ENCODE data around the gene TAX1BP1.
A peak's percentile ranks its signal among the peaks of the same experiment; 100 is the strongest.
"Not testable (repeated sequence)": the region's sequence is repeated elsewhere in the genome, so short reads cannot be mapped to it uniquely, and the experiment has no call there.

The TAX1BP1 gene

GRCh38 chr7:27737178-27737577 lies 2.8 kb upstream of the TAX1BP1 start:
- DNase-seq (ENCODE audit: low read depth, low spot score): no peak

DNA sequence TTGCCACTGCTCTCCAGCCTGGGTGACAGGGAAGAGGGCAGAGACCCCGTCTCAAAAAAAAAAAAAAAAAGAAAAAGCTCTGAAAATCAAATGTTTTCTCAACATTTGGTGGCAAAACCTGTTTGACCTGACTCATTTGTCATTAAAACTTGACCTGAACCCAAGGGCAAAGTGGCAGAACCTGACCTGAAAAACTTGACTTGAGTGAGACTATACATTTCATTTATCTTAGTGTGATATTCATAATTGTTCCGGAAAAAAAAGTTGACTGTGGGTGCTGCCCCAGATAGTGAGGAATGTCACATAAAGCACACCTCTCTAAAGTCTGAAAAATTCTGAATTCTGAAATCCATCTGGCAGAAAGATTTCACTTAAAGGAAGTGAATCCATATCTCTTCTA lies 2.3 kb upstream of the TAX1BP1 start:
- H3K27ac ChIP-seq: no peak overlapping the region
- DNase-seq (ENCODE audit: low read depth, low spot score): no peak

More at GRCh38 chr7:27737178-27737577, 2.8 kb upstream of the TAX1BP1 start:
- H3K27ac ChIP-seq: no peak overlapping the region

- H3K27ac ChIP-seq: peak overlapping the region; percentile 95
- no peak for DNase-seq (ENCODE audit: low read depth, low spot score)
Measured at GRCh38 chr7:27739301-27739908, 557 bp upstream of the TAX1BP1 start.

GRCh38 chr7:27740449-27741086 lies 606 bp downstream of the TAX1BP1 start:
- peak overlapping the region; percentile 95 for H3K27ac ChIP-seq
- DNase-seq (ENCODE audit: low read depth, low spot score): peak; percentile 87

DNA sequence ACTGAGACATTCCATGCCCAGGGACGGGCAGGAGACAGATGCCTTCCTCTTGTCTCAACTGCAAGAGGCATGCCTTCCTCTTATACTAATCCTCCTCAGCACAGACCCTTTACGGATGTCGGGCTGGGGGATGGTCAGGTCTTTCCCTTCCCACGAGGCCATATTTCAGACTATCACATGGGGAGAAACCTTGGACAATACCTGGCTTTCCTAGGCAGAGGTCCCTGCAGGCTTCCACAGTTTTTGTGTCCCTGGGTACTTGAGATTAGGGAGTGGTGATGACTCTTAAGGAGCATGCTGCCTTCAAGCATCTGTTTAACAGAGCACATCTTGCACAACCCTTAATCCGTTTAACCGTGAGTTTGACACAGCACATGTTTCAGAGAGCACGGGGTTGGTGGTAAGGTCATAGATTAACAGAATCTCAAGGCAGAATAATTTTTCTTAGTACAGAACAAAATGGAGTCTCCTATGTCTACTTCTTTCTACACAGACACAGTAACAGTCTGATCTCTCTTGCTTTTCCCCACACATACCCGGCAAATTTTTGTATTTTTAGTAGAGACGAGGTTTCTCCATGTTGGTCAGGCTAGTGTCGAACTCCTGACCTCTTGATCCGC lies 2.2 kb downstream of the TAX1BP1 start:
- not testable (repeated sequence) for H3K27ac ChIP-seq; DNase-seq (ENCODE audit: low read depth, low spot score)

DNA sequence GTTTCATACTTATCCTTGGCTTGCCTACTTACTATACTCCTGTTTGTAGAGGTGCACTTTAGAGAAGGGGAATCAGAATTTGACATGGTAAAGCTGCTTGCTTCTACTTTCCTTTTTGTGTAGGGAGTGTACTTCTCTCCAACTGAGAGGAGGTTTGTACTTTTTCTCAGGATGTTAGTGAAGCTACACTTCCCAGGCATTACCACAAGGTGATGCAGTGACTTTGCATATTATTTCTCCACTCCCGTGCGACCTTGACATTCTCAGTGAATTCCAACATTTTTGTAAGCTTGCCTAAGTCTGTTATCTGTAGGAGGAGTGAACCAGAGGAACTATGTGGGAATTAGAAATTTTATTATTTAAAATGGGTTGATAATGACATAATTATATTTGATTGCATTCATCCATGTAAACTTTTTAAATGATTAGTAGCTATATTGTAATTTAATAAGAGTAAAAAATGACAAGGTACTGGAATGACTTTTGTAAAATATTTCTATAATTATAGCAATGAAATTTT lies 5.2 kb downstream of the TAX1BP1 start:
- peak overlapping the region; percentile 6 for H3K27ac ChIP-seq
- no peak for DNase-seq (ENCODE audit: low read depth, low spot score)

DNA sequence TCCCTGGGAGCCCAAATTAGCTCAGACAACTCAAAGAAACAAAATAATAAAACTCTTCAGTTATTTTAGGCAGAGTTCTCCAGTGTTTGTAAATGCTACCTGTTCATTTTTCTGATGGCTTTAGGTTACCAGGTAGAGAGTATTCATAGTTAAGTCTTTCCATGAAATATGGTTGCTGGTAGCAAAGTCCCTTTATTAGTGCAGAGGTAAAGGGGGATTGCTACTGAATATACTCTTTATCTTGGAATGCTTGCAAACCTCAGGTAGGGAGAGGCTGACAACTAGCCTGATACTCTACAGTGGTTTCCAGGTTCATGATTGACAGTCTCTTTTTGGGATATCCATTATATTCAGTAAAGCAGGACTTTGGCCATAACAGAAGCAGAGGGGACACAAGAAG lies 6.5 kb downstream of the TAX1BP1 start:
- no peak overlapping the region for H3K27ac ChIP-seq
- DNase-seq (ENCODE audit: low read depth, low spot score): no peak

GRCh38 chr7:27746978-27747377 lies 7.0 kb downstream of the TAX1BP1 start:
- no peak overlapping the region for H3K27ac ChIP-seq
- no peak for DNase-seq (ENCODE audit: low read depth, low spot score)

DNA sequence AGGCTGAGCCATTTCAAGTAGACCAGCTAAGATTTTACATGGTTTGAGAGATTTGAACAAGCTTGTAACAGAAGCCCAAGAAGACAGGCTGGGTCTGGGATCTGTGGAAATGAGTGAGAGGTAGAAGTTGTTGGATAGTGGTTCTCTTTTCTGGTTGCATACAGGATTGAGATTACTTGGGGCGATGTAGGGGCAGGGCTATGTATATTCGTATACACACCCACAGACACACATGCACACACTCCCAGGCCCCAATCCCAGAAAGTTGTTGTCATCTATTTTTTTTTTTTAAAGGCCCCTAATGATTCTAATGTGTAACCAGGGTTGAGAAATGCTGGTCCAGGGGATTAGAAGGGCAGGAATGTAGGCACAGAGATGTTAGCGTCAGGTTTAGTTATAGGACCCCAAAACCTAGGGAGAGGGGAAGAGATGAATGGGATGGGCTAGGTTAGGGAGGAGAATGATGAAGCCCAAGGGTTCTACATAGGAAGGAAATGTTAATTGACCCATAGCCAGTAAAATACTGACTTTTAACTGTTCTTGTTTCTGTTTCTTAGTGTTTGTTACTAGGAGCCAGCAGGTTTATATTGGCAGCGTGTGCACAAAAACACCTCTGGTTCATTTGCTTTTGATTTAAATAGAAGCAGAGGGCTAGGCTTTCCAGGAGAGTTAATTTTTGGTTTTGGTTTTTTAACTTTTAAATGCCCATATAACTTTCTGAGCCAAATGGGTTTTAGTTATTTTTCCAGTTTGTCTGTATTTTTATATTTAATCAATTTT lies 7.8 kb downstream of the TAX1BP1 start:
- DNase-seq (ENCODE audit: low read depth, low spot score): no peak
- no peak overlapping the region for H3K27ac ChIP-seq

GRCh38 chr7:27750316-27750715 lies 10.4 kb downstream of the TAX1BP1 start:
- no peak overlapping the region for H3K27ac ChIP-seq
- DNase-seq (ENCODE audit: low read depth, low spot score): no peak

GRCh38 chr7:27751888-27752660 lies 12.1 kb downstream of the TAX1BP1 start:
- no peak for DNase-seq (ENCODE audit: low read depth, low spot score)
- no peak overlapping the region for H3K27ac ChIP-seq

- DNase-seq (ENCODE audit: low read depth, low spot score): no peak
- no peak overlapping the region for H3K27ac ChIP-seq
Measured at GRCh38 chr7:27753863-27754262, 13.9 kb downstream of the TAX1BP1 start.

- H3K27ac ChIP-seq: no peak overlapping the region
- DNase-seq (ENCODE audit: low read depth, low spot score): no peak
Measured at GRCh38 chr7:27756298-27756697, 16.3 kb downstream of the TAX1BP1 start.

GRCh38 chr7:27759491-27759890 lies 19.5 kb downstream of the TAX1BP1 start:
- DNase-seq (ENCODE audit: low read depth, low spot score): no peak
- H3K27ac ChIP-seq: no peak overlapping the region

DNA sequence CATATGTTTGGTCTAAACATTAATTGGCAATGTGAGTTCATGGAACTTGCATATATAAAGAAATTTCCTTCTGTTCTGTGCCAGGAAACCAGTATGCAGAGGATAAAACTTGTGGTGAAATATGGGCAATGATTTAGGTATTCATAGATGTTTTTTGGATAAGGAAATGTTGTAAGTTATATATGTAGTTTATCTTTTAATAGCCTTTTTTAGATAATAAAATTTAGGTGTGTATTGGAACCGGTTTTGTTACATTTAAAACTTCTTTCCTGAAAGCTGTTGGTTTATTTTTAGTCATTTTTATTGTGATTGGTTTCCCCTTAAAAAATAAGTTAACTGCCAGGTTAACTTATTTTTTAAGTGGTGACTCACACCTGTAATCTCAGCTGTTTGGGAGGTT lies 22.1 kb downstream of the TAX1BP1 start:
- no peak overlapping the region for H3K27ac ChIP-seq
- no peak for DNase-seq (ENCODE audit: low read depth, low spot score)

- H3K27ac ChIP-seq: no peak overlapping the region
- DNase-seq (ENCODE audit: low read depth, low spot score): no peak
Measured at GRCh38 chr7:27763983-27764508, 24.1 kb downstream of the TAX1BP1 start.

GRCh38 chr7:27765841-27766240 lies 25.9 kb downstream of the TAX1BP1 start:
- no peak overlapping the region for H3K27ac ChIP-seq
- no peak for DNase-seq (ENCODE audit: low read depth, low spot score)

DNA sequence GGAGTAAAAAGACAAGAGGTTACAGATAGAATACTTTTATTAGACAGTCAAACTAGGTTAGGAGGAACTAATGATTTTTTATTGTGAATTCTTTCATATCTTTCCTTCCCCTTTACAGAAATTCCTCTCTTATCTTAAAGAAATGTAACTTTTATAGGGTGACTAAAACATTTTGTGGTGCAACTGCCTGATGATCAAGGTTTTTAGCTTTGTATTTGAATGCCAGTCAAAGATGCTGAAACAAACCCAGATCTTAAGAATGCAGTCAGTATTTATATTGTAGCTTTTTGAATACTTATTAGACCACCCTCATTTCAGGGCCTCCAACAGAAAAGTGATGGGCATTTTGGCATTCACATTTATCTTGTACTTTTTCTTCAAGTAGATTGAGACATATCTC lies 27.4 kb downstream of the TAX1BP1 start:
- no peak for DNase-seq (ENCODE audit: low read depth, low spot score)
- no peak overlapping the region for H3K27ac ChIP-seq

DNA sequence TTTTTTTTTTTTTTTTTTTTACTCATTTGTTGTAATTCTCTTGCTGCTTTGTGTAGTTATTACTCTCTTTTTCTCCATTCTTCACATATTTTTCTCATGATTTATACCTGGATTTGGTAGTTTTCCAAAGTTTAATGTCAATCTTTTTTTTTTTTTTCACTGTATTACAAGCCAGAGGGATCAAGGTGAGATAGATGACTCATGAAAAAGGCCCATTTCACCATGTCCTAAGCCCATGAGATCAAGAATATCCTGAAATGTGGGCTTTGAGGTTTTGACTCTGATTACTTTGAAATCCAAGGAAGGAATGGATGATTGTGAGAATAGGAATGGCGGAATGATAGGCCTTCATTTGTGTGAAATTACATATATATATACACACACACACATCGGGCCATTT lies 31.1 kb downstream of the TAX1BP1 start:
- DNase-seq (ENCODE audit: low read depth, low spot score): peak; percentile 26
- peak overlapping the region; percentile 18 for H3K27ac ChIP-seq

Measured in epithelial cell of prostate (primary cell).